GM19099 (cell line): ENCODE measurements around the gene ARID1B.

Source experiments
- POLR2A ChIP-seq: IDR thresholded peaks from 3 replicates; pipeline ENCODE4 v1.6.1; 2011; ENCODE audit warnings: low read depth; ENCODE audit not compliant: insufficient read length; ENCODE audit errors: extremely low read depth

Gene ARID1B

GRCh38 chr6:157091856-157092460, 314.8 kb downstream of the ARID1B start:
- no peak for TF ChIP-seq POLR2A

- TF ChIP-seq POLR2A: no peak
These were observed 315.6 kb downstream of the ARID1B start for GRCh38 chr6:157092736-157093135.

GRCh38 chr6:157093536-157093935, 316.4 kb downstream of the ARID1B start:
- no peak for TF ChIP-seq POLR2A

- no peak for TF ChIP-seq POLR2A
These were observed 316.9 kb downstream of the ARID1B start for GRCh38 chr6:157094038-157094437.

- TF ChIP-seq POLR2A: no peak
These were observed 317.9 kb downstream of the ARID1B start for GRCh38 chr6:157095084-157095483.

GRCh38 chr6:157095569-157095968, 318.4 kb downstream of the ARID1B start:
- TF ChIP-seq POLR2A: no peak

GRCh38 chr6:157096105-157096504, 318.9 kb downstream of the ARID1B start:
- TF ChIP-seq POLR2A: no peak

- TF ChIP-seq POLR2A: no peak
These were observed 319.3 kb downstream of the ARID1B start for GRCh38 chr6:157096522-157096921.

- TF ChIP-seq POLR2A: no peak
These were observed 320.2 kb downstream of the ARID1B start for GRCh38 chr6:157097255-157097955.

- TF ChIP-seq POLR2A: no peak
These were observed 321.8 kb downstream of the ARID1B start for GRCh38 chr6:157098999-157099398.

- TF ChIP-seq POLR2A: no peak
These were observed 322.9 kb downstream of the ARID1B start for GRCh38 chr6:157099912-157100593.

GRCh38 chr6:157101166-157101565, 324.0 kb downstream of the ARID1B start:
- TF ChIP-seq POLR2A: no peak

GRCh38 chr6:157104803-157105202, 327.6 kb downstream of the ARID1B start:
- TF ChIP-seq POLR2A: no peak

GRCh38 chr6:157106487-157106886, 329.3 kb downstream of the ARID1B start:
- no peak for TF ChIP-seq POLR2A

GRCh38 chr6:157107571-157107914, 330.4 kb downstream of the ARID1B start:
- no peak for TF ChIP-seq POLR2A
